A673 (cell line): Measurements from ENCODE around the gene PROZ. TPM values are rescaled to one million over a fixed set of nuclear protein-coding genes. Genes with fewer than 3 reads are reported as not detected.

Source experiments
- BruUV-seq: library from RNA; stranded (reverse); fragments of 400-500 nt; replicated peaks from 2 replicates; lab custom pipeline; 2021; lab: Mats Ljungman, UMichigan
- CTCF ChIA-PET: fragments of 300-600 bp; sonication (Branson Sonifier 250); formaldehyde crosslinking; loops from one replicate; lab custom pipeline; 2022; ENCODE audit warnings: antibody characterized with exemption; lab: Charles Lee
- POLR2A ChIA-PET: fragments of 300-600 bp; sonication (Branson Sonifier 250); formaldehyde crosslinking; loops from one replicate; lab custom pipeline; 2022; ENCODE audit warnings: antibody characterized with exemption; ENCODE audit not compliant: low non-redundant PET; lab: Charles Lee
- DNase-seq: peaks from one replicate; pipeline ENCODE4 v3.0.0-alpha.2; 2015; ENCODE audit warnings: low spot score
- H3K27ac ChIP-seq: fragments of 200-600 bp; sonication (generic); 2 replicates; pipeline ENCODE4 v1.5.1; 2016; ENCODE audit warnings: mixed run types, low read depth, mild to moderate bottlenecking, mixed read lengths, antibody characterized with exemption, low read length; ENCODE audit not compliant: poor library complexity, severe bottlenecking
- H3K27me3 ChIP-seq: fragments of 200-600 bp; sonication (generic); replicated peaks from 2 replicates; pipeline ENCODE4 v1.6.1; 2017; ENCODE audit warnings: mixed run types, low read depth, mild to moderate bottlenecking, mixed read lengths, antibody characterized with exemption, low read length; ENCODE audit not compliant: insufficient read depth, poor library complexity
- H3K36me3 ChIP-seq: fragments of 200-600 bp; sonication (generic); 2 replicates; pipeline ENCODE4 v1.6.1; 2016; ENCODE audit warnings: mixed run types, mild to moderate bottlenecking, mixed read lengths, antibody characterized with exemption, low read length; ENCODE audit not compliant: insufficient read depth, poor library complexity, severe bottlenecking
- H3K4me1 ChIP-seq: fragments of 200-600 bp; sonication (generic); 2 replicates; pipeline ENCODE4 v1.6.1; 2017; ENCODE audit warnings: mixed run types, mild to moderate bottlenecking, mixed read lengths, antibody characterized with exemption, low read length; ENCODE audit not compliant: insufficient read depth, poor library complexity, severe bottlenecking
- H3K4me3 ChIP-seq: fragments of 200-600 bp; sonication (generic); 2 replicates; pipeline ENCODE4 v1.5.1; 2016; ENCODE audit warnings: low read depth, mixed run types, mild to moderate bottlenecking, mixed read lengths, low read length; ENCODE audit not compliant: poor library complexity, severe bottlenecking
- H3K9me3 ChIP-seq: fragments of 200-600 bp; sonication (generic); 2 replicates; pipeline ENCODE4 v1.6.1; 2016; ENCODE audit warnings: mixed run types, low read depth, mild to moderate bottlenecking, mixed read lengths, antibody characterized with exemption, low read length; ENCODE audit not compliant: poor library complexity, severe bottlenecking
- CTCF ChIP-seq: fragments of 300-800, 200-600 bp; sonication (generic); conservative IDR thresholded peaks from 2 replicates; pipeline ENCODE4 v1.5.1; 2017; ENCODE audit warnings: low read depth, mild to moderate bottlenecking, antibody characterized with exemption, low read length, moderate library complexity, mixed read lengths
- EZH2 ChIP-seq: fragments of 200-600 bp; sonication (generic); IDR thresholded peaks from 2 replicates; pipeline ENCODE4 v1.6.1; 2017; ENCODE audit warnings: borderline replicate concordance, low read depth, mild to moderate bottlenecking, mixed read lengths, antibody characterized with exemption, low read length; ENCODE audit not compliant: poor library complexity, severe bottlenecking
- intact Hi-C: fragments of 100-400 bp; cut with micrococcal nuclease; formaldehyde crosslinking; loops from one replicate; pipeline ENCODE4 v1.10.0; 2022; ENCODE audit not compliant: unreplicated experiment
- total RNA-seq: library from RNA; stranded (reverse); gene quantifications from 2 replicates; pipeline ENCODE4 v1.2.3, GENCODE V29; 2021

The PROZ gene
- total RNA-seq, 1 experiment from 2014 or later, result not detected

- CTCF ChIA-PET, result no interaction called here
- Histone ChIP-seq H3K27ac (no peak overlapping the region), H3K4me3 (no peak overlapping the region), H3K36me3 (peaks cover 10% of the 10 kb centered on the region), H3K4me1 (no peaks in the 10 kb centered on the region), H3K9me3 (no peaks in the 10 kb centered on the region), H3K27me3 (no peaks in the 10 kb centered on the region)
- POLR2A ChIA-PET, result no interaction called here
- BruUV-seq, result no TSS peak
- intact Hi-C loops, result no loop called here
- DNase-seq, result no peak
- TF ChIP-seq CTCF (no peak), EZH2 (no peak)
These were observed 11.1 kb downstream of the PROZ start for GRCh38 chr13:113169277-113170272.

- Histone ChIP-seq H3K27me3 (no peaks in the 10 kb centered on the region), H3K36me3 (peaks cover 15% of the 10 kb centered on the region), H3K9me3 (no peaks in the 10 kb centered on the region), H3K4me1 (no peaks in the 10 kb centered on the region), H3K4me3 (no peak overlapping the region), H3K27ac (no peak overlapping the region)
- DNase-seq, result no peak
- no TSS peak for BruUV-seq
- intact Hi-C loops, result no loop called here
- TF ChIP-seq CTCF (no peak), EZH2 (no peak)
- ChIA-PET CTCF (no interaction called here), POLR2A (no interaction called here)
These were observed 12.1 kb downstream of the PROZ start for GRCh38 chr13:113170511-113170910.

- H3K9me3 ChIP-seq, result no peaks in the 10 kb centered on the region
- H3K27me3 ChIP-seq, result no peaks in the 10 kb centered on the region
- no peak overlapping the region for H3K4me3 ChIP-seq
- H3K4me1 ChIP-seq, result no peaks in the 10 kb centered on the region
- no peak for DNase-seq
- TF ChIP-seq EZH2 (no peak), CTCF (no peak)
- H3K36me3 ChIP-seq, result peaks cover 18% of the 10 kb centered on the region
- intact Hi-C loops, result no loop called here
- BruUV-seq, result no TSS peak
- no peak overlapping the region for H3K27ac ChIP-seq
- POLR2A ChIA-PET, result no interaction called here
- CTCF ChIA-PET, result no interaction called here
These were observed 13.0 kb downstream of the PROZ start for GRCh38 chr13:113171250-113172125.
